ENCODE data around the gene MYL6. TPM values are rescaled to one million over a fixed set of nuclear protein-coding genes. Genes with fewer than 3 reads are reported as not detected.

MYL6 gene
- total RNA-seq, 4 donors from 2014 or later = 1,110 to 2,359 (median 1,915) TPM

GRCh38 chr12:56159482-56160192 is 1.5 kb downstream of the MYL6 start:
- TF ChIP-seq POLR2A (IDR thresholded peaks at IDR 0.05) (no peak), CTCF (IDR thresholded peaks at IDR 0.05) (no peak)
- DNase-seq = no peak
- Histone ChIP-seq H3K27ac (peak overlapping the region; percentile 96 to 100 (median 99)), H3K36me3 (peaks cover 48 to 51% of the 10 kb centered on the region in 2 donors), H3K27me3 (no peaks in the 10 kb centered on the region), H3K4me1 (peaks cover 24 to 33% of the 10 kb centered on the region in 2 donors), H3K4me3 (replicated peaks in 1 of 3) (peak overlapping the region; percentile 67 to 96 (median 93)), H3K9me3 (no peaks in the 10 kb centered on the region)
- 29 to 30% methylated on average over 7 to 8 of the region's 8 CpGs for WGBS, 2 donors
- intact Hi-C loops (cut with DNase I) = no loop called here

- Histone ChIP-seq H3K4me1 (peaks cover 24 to 33% of the 10 kb centered on the region in 2 donors), H3K27ac (peak overlapping the region; percentile 96 to 100 (median 99)), H3K4me3 (replicated peaks in 1 of 3) (peak overlapping the region in 2 of 3 donors; percentile 67 to 93), H3K9me3 (no peaks in the 10 kb centered on the region), H3K36me3 (peaks cover 54 to 57% of the 10 kb centered on the region in 2 donors), H3K27me3 (no peaks in the 10 kb centered on the region)
- intact Hi-C loops (cut with DNase I) = no loop called here
- no peak for DNase-seq
- 56 to 64% methylated on average over 7 of the region's 7 CpGs for WGBS, 2 donors
- TF ChIP-seq CTCF (IDR thresholded peaks at IDR 0.05) = no peak
- TF ChIP-seq POLR2A (IDR thresholded peaks at IDR 0.05) = no peak
Measured at GRCh38 chr12:56160193-56160763, 2.1 kb downstream of the MYL6 start.

- Histone ChIP-seq H3K4me1 (peaks cover 24 to 33% of the 10 kb centered on the region in 2 donors), H3K4me3 (replicated peaks in 1 of 3) (peak overlapping the region in 1 of 3 donors; percentile 67), H3K27me3 (no peaks in the 10 kb centered on the region), H3K27ac (peak overlapping the region; percentile 96 to 100 (median 99)), H3K36me3 (peaks cover 61 to 64% of the 10 kb centered on the region in 2 donors), H3K9me3 (no peaks in the 10 kb centered on the region)
- DNase-seq = no peak
- intact Hi-C loops (cut with DNase I) = no loop called here
- WGBS, 2 donors = 79 to 83% methylated on average over 11 of the region's 11 CpGs
- TF ChIP-seq POLR2A (IDR thresholded peaks at IDR 0.05) (no peak), CTCF (IDR thresholded peaks at IDR 0.05) (no peak)
Measured at GRCh38 chr12:56160894-56161689, 2.9 kb downstream of the MYL6 start.

GRCh38 chr12:56161690-56162351 is 3.7 kb downstream of the MYL6 start:
- H3K4me1 ChIP-seq = peaks cover 22 to 29% of the 10 kb centered on the region in 2 donors
- 82 to 84% methylated on average over 10 of the region's 10 CpGs for WGBS, 2 donors
- no peaks in the 10 kb centered on the region for H3K27me3 ChIP-seq

More at GRCh38 chr12:56161690-56162351, 3.7 kb downstream of the MYL6 start:
- Histone ChIP-seq H3K27ac (peak overlapping the region in 2 of 3 donors; percentile 96 to 99), H3K36me3 (peaks cover 68 to 71% of the 10 kb centered on the region in 2 donors), H3K4me3 (replicated peaks in 1 of 3) (no peak overlapping the region), H3K9me3 (no peaks in the 10 kb centered on the region)
- DNase-seq = no peak
- intact Hi-C loops (cut with DNase I) = no loop called here
- TF ChIP-seq CTCF (IDR thresholded peaks at IDR 0.05) (no peak), POLR2A (IDR thresholded peaks at IDR 0.05) (no peak)

Measured in thyroid gland (tissue), 4 donors.